NCI-H524 treated with DMSO at 0.1 percent for 48 hours (cell line): Measurements from ENCODE around the gene SKP2.

ENCODE experiments used
- DNase-seq: peaks from one replicate; lab custom pipeline; 2025; lab: John Stamatoyannopoulos, UW

Gene SKP2

DNA sequence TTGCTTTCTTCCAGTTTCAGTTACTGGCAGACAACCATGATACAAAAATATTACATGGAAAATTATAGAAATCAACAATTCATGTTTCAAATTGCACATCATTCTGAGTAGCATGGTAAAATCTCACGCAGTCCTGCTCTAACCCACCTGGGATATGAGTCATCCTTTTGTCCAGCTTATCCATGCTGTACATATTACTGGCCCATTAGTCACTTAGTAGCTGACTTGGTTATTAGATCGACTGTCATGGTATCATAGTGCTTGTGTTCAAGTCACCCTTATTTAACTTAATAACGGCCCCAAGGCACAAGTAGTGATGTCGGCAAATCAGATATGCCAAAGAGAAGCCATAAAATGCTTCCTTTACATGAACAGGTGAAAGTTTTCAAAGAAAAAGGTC is 48.6 kb downstream of the SKP2 start:
- DNase-seq: no peak

DNA sequence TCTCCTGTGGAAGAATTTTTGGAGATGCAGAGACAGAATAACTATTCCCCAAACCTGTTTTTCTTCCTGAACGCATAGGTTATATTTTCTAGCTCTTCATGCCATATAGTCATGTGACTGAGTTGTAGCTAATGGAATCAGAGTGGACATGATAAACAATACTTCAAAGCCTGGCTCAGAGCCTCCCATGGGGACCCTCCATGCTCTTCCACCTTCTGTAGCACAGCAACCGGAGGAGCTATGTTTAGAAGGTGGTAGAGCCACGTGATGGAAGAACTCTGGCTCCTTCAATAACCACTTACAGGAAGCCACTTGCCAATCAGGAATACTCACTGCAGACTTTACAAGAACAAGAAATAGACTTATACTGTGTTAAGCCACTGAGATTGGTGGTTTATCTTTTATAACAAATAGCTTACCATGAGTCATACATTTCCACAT is 50.6 kb downstream of the SKP2 start:
- peak; percentile 67 for DNase-seq

DNA sequence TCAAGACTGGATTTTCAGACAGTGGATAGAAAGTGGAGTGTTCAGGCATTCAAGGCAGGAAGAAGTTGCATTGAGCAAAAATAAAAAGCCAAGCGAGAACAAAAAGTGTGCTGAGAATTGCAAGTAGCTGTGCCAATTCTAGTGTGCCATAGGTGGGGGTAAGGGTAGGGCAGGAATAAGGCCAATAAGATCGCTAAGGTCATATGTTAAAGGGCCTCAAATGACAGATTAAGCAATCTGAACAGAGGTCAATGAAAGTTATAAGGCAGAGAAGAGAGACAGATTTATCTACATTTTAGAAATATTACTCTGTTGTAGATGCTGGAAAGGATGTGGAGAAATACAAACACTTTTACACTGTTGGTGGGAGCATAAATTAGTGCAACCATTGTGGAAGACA is 53.4 kb downstream of the SKP2 start:
- no peak for DNase-seq

GRCh38 chr5:36206913-36207312 is 55.0 kb downstream of the SKP2 start:
- no peak for DNase-seq

DNA sequence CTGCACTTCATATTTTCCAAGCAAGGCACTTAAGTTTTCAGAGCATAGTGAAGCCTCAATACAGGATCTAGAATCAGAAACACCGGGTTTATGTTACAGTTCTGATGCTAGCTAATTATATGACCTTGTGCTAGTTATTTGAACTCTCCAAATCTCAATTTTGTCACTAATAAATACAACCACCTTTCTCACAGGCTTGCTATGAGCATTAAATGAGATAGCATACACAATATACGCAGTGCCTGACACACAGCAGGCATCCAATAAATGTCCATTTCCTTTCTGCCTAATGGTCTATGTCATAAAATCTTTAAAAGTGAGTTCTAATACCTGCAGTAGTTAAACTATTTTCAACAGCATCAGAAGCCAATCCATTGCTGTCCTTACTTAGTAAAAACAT is 56.9 kb downstream of the SKP2 start:
- no peak for DNase-seq

DNA sequence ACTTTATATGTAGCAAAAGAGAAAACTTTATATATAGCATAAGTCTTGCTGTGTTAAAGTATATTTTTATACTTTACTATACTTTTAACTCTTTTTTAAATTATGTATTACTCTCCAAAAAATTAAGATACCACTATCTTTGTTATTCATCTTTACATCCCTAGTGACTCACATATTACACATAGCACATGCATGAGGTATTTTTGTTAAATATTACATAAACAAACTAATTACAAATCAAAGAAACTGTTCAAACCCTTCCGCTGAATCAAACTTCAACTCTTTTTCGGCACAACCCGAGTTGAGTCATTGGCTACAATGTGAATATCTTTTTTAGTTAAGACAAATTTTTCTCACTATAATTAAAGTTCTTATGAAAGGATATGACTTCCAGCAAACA is 57.8 kb downstream of the SKP2 start:
- no peak for DNase-seq

DNA sequence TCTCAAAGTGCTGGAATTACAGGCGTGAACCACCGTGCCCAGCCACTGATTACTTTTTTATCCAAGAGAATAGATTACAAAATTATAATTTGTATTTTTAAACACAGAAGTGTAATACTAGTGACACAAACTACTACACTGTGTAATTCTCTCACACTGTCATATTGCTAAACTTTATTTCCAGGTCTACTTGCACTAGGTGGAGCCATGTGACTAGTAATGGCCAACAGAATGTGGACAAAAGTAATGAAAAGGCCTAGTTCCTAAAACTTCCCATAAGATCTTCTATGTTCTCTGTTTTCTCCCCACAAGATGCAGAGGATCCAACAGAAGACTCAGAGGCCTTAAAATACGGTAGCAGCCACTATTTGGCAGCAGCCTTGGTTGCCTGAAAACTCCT is 62.5 kb downstream of the SKP2 start:
- DNase-seq: no peak

DNA sequence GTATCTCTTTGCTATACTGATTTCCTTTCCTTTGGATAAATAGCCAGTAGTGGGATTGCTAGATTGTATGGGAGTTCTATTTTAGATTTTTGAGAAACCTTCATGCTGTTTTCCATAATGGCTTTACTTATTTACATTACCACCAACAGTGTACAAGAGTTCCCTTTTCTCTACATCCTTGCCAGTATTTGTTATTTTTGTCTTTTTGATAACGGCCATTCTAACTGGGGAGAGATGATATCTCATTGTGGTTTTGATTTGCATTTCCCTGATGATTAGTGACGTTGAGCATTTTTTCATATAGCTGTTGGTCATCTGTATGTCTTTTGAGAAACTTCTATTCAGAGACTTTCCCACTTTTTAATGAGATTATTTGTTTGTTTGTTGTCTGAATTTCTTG is 64.0 kb downstream of the SKP2 start:
- DNase-seq: no peak

DNA sequence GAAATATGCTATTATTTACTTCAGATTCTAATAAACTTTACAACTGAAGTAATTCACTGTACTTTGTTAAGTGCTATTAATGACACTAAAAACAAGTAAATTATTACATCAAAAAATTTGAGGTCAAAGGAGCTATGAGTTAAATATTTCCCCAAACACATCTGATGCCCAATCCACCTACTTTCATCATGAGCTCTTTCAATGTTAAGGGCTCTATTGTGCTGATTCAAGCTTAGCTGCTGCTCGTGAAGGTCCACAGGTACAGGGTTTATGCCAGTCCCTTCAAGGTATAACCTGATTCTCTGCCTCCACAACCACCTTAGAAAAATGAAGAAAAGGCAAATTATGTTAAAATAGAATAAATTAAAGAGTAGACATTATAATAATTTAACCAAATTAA is 65.7 kb downstream of the SKP2 start:
- no peak for DNase-seq

- no peak for DNase-seq
These were observed 66.1 kb downstream of the SKP2 start for GRCh38 chr5:36217988-36218387.

- no peak for DNase-seq
These were observed 70.7 kb downstream of the SKP2 start for GRCh38 chr5:36222620-36223019.

- DNase-seq: no peak
These were observed 75.1 kb downstream of the SKP2 start for GRCh38 chr5:36227046-36227445.

GRCh38 chr5:36228505-36228904 is 76.6 kb downstream of the SKP2 start:
- no peak for DNase-seq

DNA sequence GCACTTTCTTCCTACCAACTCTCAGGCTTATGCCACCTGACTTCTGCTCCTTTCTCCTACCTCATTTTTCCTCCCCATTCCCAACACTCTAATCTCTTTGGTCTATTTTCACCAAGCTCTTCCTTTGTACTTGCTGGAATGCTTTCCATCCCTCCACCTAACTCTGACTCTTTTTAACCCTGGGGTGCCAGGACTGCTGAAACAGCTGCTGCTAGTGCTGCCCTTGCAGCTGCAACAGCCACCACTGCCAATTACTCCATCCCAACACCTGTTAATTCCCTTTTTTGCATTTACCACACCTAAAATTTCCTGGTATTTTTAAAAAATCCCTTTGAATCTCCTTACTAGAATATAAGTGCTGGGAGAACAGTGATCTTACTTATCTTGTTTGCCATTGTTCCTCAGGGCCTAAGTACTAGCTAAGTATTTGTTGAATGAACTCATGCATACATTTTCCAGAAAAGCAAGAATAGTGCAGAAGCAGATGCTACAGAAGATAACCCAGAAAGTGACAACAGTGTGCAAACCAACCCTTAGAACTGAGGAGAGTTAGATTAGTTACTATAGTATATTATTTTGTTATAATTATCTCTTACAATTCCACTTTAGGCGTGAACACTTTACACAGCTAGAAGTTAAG is 78.4 kb downstream of the SKP2 start:
- no peak for DNase-seq

- DNase-seq: no peak
These were observed 80.6 kb downstream of the SKP2 start for GRCh38 chr5:36232533-36232932.
